Stomach (tissue), 4 donors: Measurements from ENCODE around the gene ACTN1.

ENCODE experiments used
- CTCF ChIP-seq, 7 experiments: fragments of 450-650 bp in 4 of 7; fragments of 200-600 bp in 3 of 7; sonication (generic) in 3 of 7; IDR thresholded peaks; one replicate each; pipeline ENCODE4 v1.5.1; 2016 to 2019; ENCODE audit warnings: antibody characterized with exemption in 7 of 7, control low read depth in 2 of 7, mild to moderate bottlenecking in 1 of 7
- EP300 ChIP-seq: sonication (generic); formaldehyde crosslinking; IDR thresholded peaks from one replicate; pipeline ENCODE4 v1.6.1; 2017; ENCODE audit warnings: antibody characterized with exemption
- POLR2A ChIP-seq, 4 donors: fragments of 450-650 bp; IDR thresholded peaks; one replicate each; pipeline ENCODE4 v1.6.1; 2016; ENCODE audit warnings: antibody characterized with exemption in 4 of 4, control low read depth in 2 of 4, mild to moderate bottlenecking in 1 of 4, moderate library complexity in 1 of 4

DNA sequence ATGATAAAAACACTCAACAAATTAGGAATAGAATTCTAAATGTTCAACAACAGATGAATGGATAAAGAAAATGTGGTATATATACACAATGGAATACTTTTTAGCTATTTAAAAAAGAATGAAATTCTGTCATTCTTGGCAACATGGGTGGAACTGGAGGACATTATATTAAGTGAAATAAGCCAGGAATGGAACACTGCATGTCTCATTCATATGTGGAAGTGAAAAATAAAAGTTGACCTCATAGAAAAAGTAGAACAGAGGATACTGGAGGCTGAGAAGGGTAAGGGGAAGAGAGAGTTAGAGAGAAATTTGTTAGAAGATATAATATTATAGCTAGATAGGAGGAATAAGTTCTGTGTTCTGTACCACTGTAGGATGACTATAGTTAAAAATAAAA, 150.4 kb downstream of the ACTN1 start:
- no peak for TF ChIP-seq CTCF (IDR thresholded peaks at IDR 0.05)
- TF ChIP-seq POLR2A (IDR thresholded peaks at IDR 0.05), result no peak
- no peak for TF ChIP-seq EP300
